GM12891 (cell line): Measurements from ENCODE around the gene AGT.

ENCODE experiments used
- DNase-seq: peaks from one replicate; pipeline ENCODE4 v3.0.0; 2011; ENCODE audit warnings: low spot score; ENCODE audit not compliant: insufficient read length
- FAIRE-seq: peaks from 2 replicates; lab custom pipeline; 2011; peaks lifted over from hg19 to GRCh38; lab: Jason Lieb, UNC
- PAX5 ChIP-seq: IDR thresholded peaks from 2 replicates; pipeline ENCODE4 v1.6.1; 2011; ENCODE audit warnings: low read length, moderate library complexity, mild to moderate bottlenecking; ENCODE audit not compliant: insufficient read depth, severe bottlenecking
- POLR2A ChIP-seq: IDR thresholded peaks from 2 replicates; pipeline ENCODE4 v1.6.1; 2011; ENCODE audit warnings: low read depth, low read length, control low read depth
- POLR2AphosphoS5 ChIP-seq: IDR thresholded peaks from 2 replicates; pipeline ENCODE4 v1.6.1; 2011; ENCODE audit warnings: low read depth, low read length, control low read depth
- POU2F2 ChIP-seq: IDR thresholded peaks from 2 replicates; pipeline ENCODE4 v1.6.1; 2011; ENCODE audit warnings: low read depth, mild to moderate bottlenecking, control low read depth, low read length, moderate library complexity
- SPI1 ChIP-seq: IDR thresholded peaks from 2 replicates; pipeline ENCODE4 v1.6.1; 2011; ENCODE audit warnings: low read depth, low read length, control low read depth
- TAF1 ChIP-seq: IDR thresholded peaks from 2 replicates; pipeline ENCODE4 v1.6.1; 2011; ENCODE audit warnings: low read depth, low read length, control low read depth

The AGT gene

DNA sequence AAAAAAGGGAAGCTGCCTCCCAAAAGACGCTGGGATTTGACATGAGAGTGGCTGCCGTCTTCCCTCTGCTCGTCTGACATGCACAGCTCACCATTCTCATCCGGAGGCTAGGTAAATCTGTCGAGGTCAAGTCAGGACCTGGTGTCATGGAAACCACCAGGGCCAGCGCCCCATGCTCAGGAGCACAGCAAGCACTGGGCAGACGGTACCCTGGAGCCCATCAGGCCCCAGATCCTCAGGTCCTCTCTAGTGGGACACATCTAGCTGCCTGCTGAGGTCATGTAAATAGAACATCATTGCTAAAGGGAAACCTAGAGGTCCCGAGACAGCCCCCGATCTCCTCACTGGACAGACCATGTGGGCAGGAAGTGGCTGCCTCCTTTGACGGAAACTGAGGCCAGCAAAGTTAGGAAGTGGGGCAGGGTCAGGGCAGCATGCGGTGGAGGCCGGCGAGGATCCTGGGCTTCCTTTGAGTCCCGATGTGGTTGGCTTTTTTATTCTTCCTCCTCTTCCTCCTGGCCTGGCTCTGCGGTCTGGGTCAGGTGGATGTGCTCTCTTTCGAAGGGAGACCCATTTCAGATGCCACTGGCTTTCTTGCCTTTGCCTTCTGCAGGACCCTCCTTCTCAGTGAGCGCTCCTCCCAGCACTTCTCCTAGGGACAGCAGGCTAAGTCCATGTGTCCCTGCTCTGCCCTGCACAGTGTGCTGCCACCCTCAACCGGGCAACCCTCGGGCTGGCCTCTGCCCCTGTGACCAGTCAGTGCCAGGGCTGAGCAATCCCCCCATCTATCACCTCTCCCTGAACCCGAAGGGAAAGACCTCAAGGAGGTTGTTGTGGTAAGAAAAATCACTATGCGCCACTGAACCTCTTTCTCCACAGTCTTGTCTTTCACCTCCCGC, 5.9 kb downstream of the AGT start:
- no peak for DNase-seq
- TF ChIP-seq PAX5 (no peak), SPI1 (no peak), POLR2A (no peak), POU2F2 (no peak), TAF1 (no peak), POLR2AphosphoS5 (no peak)
- FAIRE-seq, result no peak

DNA sequence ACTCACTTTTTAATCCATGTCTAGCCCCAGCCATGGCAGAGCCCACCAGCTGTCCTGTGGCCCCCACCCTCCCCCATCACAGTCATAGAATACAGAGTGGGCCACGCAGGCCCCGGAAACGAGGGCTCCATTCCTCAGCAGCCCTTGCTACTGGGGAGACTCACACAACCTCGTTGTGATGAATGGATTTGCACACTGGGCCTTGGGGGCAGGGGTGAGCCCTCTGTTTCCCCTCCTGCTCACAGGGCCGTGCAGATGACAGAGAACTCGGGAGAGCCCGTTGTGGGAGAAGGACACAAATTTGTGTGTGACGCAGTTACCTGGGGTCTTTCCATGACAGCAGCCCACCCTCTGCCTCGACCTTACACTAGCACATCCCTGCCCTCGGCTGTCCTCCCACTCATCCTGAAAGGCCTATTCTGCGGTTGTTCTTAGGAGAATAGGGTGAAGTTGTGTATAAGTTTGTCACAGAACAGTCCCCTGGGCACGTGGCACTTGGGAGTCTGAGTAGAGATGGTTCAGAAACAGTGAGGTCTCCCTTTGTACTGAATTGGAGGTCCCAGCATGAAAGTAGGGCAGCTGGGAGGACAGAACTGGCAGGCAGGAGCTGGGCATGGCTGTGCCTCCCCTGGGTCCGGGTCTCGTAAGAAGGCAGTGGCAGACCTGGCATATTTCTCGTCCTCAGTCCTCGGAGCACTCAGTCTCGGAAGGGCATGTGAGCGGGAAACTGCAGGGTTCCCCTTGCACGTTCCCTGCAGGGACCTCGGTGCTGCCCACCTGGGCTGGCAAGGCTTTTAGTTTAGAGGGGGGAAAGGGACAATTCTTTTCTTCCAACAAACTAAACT, 6.8 kb downstream of the AGT start:
- FAIRE-seq (no peak), DNase-seq (no peak)
- TF ChIP-seq SPI1 (no peak), PAX5 (no peak), POLR2AphosphoS5 (no peak), POLR2A (no peak), POU2F2 (no peak), TAF1 (no peak)

DNA sequence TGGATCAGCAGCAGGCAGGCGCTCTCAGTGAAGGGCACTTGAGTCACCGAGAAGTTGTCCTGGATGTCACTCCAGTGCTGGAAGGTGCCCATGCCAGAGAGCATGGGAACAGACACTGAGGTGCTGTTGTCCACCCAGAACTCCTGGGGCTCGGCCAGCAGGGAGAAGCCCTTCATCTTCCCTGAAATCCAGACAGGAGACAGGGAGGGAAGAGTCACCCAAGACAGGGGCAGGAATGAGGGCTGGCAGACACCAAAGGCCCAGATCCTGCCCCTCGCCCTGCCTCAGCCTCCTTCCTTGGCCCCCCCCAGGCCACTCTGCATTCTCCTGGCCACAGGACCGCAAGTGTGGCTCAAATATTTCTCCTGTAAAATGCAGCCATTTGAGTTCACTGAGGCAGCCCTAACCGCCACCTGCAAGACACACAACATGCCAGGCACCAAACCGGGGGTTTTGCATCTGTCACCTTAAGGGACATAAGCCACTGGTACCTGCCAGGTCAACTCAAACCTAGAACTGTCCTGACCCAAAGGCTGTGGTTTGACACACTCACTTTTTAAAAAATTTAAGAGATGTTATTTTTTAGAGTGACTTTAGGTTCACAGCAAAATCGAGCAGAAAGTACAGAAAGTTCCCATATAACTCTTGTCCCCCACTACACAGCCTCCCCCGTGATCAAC, 7.8 kb downstream of the AGT start:
- FAIRE-seq, result no peak
- DNase-seq, result no peak
- no peak for TF ChIP-seq POLR2A
- TF ChIP-seq SPI1, result no peak
- no peak for TF ChIP-seq POLR2AphosphoS5
- no peak for TF ChIP-seq TAF1
- TF ChIP-seq PAX5, result no peak
- no peak for TF ChIP-seq POU2F2

DNA sequence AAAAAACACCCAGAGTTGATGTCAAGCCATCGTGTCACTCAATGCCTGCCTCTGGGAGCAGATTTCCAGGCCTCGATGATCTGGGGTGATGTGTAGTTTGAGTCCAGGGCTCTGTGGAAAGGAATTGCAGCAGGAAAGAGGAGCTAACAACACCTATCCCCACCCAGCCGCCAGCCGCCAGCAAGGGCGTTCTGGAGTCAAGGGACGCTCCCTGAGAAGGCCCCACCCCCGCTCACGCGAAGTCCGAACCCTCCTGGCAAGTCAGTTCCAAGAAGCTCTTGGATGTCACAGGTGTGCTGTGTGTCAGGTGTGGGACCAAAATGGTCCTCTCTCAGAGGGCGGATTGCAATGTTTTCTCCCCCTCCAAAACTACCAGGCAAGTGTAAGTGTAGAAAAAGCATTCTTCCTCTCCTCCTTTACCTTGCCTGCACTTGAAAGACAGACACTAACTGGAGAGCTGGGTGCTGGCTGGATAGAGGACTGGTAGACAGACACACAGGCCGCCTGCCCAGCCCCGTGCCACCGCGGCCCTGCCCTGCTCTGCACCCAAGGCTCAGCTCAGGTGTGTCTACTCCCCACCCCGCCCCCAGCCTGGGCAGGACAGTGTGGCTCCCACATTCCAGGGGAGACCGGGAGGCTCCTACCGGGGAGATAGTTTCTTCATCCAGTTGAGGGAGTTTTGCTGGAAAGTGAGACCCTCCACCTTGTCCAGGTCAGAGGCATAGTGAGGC, 8.5 kb downstream of the AGT start:
- TF ChIP-seq TAF1 (no peak), PAX5 (no peak), POLR2A (no peak), POU2F2 (no peak), SPI1 (no peak), POLR2AphosphoS5 (no peak)
- no peak for FAIRE-seq

DNA sequence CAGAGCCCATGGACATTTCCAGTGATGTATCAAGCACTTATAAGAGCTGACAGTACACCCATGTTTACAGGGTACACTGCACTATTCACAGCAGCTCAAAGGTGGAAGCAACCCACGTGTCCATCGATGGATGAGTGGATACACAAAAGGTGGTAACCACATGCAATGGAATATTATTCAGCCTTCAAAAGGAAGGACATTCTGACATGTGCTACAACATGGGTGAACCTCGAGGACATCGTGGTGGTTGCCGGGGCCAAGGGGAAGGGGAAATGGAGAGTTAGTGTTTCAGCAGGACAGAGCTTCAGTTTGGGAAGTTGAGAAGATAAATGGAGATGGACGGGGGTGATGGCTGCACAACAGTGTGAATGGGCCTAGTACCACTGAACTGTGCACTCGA, 9.1 kb downstream of the AGT start:
- no peak for DNase-seq
- no peak for TF ChIP-seq POU2F2
- TF ChIP-seq PAX5, result no peak
- no peak for TF ChIP-seq TAF1
- TF ChIP-seq POLR2A, result no peak
- no peak for TF ChIP-seq SPI1
- no peak for TF ChIP-seq POLR2AphosphoS5
- FAIRE-seq, result no peak

More for the DNA sequence above, 8.5 kb downstream of the AGT start:
- DNase-seq, result no peak

DNA sequence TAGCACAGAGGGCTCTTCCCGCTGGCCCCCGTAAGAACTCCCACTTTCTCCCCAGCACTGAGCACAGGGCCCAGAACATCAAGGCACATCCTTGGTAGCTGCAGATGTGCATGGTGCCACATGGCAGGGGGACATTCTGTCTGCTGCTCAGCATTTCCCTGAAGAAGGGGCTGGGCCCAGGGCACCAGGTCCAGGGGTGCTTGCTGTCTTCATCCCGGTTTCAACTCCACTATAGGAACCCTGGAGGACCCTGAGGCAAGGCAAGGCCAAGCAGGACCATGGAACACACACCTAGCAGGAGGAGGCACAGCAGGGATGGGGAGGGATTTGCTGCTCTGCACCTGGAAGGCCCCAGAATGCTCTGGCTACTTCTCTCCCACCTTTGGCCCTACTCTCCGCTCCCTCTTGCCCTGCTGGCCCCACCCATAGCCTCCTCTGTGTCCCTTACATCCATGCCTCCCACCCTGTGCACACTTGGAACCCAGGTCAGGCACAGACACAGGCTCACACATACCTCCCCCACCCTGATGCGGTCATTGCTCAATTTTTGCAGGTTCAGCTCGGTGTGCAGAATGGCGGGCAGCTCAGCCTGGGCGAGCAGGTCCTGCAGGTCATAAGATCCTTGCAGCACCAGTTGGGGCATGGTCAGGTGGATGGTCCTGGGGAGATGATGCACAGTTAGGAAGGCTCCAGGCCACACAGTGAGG, 10.1 kb downstream of the AGT start:
- DNase-seq, result no peak
- no peak for FAIRE-seq
- TF ChIP-seq POLR2AphosphoS5 (no peak), POLR2A (no peak), POU2F2 (no peak), PAX5 (no peak), SPI1 (no peak), TAF1 (no peak)

DNA sequence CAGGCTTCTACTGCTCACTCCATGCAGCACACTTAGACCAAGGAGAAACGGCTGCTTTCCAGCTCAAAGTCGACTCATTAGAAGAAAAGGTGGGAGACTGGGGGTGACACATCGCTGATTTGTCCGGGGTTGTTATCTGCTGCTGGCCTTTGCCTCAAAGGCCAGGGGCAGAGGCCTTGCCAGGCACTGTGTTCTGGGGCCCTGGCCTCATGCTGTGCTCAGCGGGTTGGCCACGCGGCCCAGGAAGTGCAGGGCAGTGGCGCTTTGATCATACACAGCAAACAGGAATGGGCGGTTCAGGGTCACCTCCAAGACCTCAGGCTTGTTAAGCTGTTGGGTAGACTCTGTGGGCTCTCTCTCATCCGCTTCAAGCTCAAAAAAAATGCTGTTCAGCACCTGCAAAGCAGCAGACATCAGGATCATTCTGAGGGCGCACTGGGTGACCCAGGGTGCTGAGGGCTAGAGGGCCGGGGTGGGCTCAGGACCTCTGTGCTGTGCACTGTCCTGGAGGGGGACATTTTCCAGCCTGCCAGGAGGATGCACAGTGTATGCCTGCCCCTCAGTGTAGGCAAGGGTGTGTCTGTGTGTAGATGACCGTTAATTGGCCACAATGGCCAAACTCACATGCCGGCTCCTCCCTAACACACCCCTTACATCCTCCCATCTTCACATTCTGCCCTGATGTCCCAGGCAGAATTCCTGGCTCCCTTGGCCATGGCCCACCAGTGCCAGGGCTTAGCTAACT, 10.8 kb downstream of the AGT start:
- DNase-seq (no peak), FAIRE-seq (no peak)
- TF ChIP-seq POU2F2, result no peak
- TF ChIP-seq POLR2A, result no peak
- TF ChIP-seq PAX5, result no peak
- no peak for TF ChIP-seq TAF1
- TF ChIP-seq POLR2AphosphoS5, result no peak
- TF ChIP-seq SPI1, result no peak

DNA sequence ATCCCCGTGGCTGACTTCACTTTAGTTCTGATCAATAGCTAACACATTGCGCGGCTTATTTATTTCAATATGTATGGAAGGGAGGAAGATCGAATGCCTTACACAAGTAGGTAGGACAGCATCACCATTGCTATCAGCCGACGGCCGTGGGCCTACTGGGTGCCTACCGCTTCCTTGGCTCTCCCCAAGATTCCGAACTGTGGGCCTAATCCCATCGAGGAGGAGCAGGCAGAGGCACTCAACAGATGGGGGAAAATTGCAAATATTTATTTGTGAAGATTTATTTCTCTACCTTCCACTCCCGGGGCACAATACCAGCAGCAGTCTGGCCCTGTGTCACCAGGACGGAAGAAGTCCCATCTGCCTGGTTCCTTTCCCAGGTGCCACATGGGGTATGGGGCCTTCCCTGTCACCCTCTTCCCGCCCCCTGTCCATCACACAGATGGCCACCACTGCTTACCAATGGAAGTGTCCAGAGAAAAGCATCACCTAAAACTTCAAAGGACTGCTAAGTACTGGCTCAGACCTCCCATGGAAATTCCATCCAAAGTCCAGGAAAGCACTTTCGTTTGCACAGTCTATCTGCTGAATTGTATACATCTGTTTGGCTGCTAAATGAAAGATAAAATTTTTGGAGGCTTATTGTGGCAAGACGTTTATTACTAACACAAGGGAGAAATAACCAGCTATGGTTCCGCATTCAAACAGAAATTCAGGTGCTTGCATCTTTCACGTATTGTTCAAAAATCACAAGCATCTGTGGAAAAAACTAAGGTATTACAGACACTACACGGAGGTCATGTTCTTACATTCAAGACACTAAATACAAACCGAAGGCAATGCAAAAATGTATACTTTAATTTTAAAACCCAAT, 11.8 kb downstream of the AGT start:
- TF ChIP-seq POU2F2 (no peak), PAX5 (no peak), TAF1 (no peak), POLR2A (no peak)
- no peak for FAIRE-seq
- DNase-seq, result no peak
